GM23248 (cell line): Measurements from ENCODE around the gene SUMF1. TPM values are rescaled to one million over a fixed set of nuclear protein-coding genes. Genes with fewer than 3 reads are reported as not detected.
A peak's percentile ranks its signal among the peaks of the same experiment; 100 is the strongest.

Source experiments
- DNase-seq: peaks from one replicate; pipeline ENCODE4 v3.0.0-alpha.2; 2015
- H2AFZ ChIP-seq: fragments of 200-600 bp; sonication (generic); 2 replicates; pipeline ENCODE4 v1.6.1; 2016; ENCODE audit warnings: antibody characterized with exemption
- H3F3A ChIP-seq: fragments of 200-600 bp; sonication (generic); 2 replicates; pipeline ENCODE4 v1.6.1; 2016; ENCODE audit warnings: mild to moderate bottlenecking, antibody characterized with exemption, mixed run types; ENCODE audit not compliant: insufficient read depth
- H3K27ac ChIP-seq: fragments of 200-600 bp; sonication (generic); 2 replicates; pipeline ENCODE4 v1.5.1; 2016; ENCODE audit warnings: mild to moderate bottlenecking
- H3K27me3 ChIP-seq: fragments of 200-600 bp; sonication (generic); replicated peaks from 2 replicates; pipeline ENCODE4 v1.6.1; 2016; ENCODE audit warnings: mild to moderate bottlenecking; ENCODE audit not compliant: insufficient read depth
- H3K36me3 ChIP-seq: fragments of 200-600 bp; sonication (generic); 2 replicates; pipeline ENCODE4 v1.6.1; 2016; ENCODE audit warnings: low read depth, mild to moderate bottlenecking
- H3K4me1 ChIP-seq: fragments of 200-600 bp; sonication (generic); 2 replicates; pipeline ENCODE4 v1.6.1; 2016; ENCODE audit warnings: mild to moderate bottlenecking; ENCODE audit not compliant: insufficient read depth
- H3K4me2 ChIP-seq: fragments of 200-600 bp; sonication (generic); one replicate; pipeline ENCODE4 v1.6.1; 2016; ENCODE audit warnings: mild to moderate bottlenecking; ENCODE audit not compliant: unreplicated experiment
- H3K4me3 ChIP-seq: fragments of 200-600 bp; sonication (generic); 2 replicates; pipeline ENCODE4 v1.5.1; 2016; ENCODE audit warnings: mild to moderate bottlenecking
- H3K79me2 ChIP-seq: fragments of 200-600 bp; sonication (generic); 2 replicates; pipeline ENCODE4 v1.6.1; 2016; ENCODE audit warnings: mild to moderate bottlenecking; ENCODE audit not compliant: insufficient read depth
- H3K9ac ChIP-seq: fragments of 200-600 bp; sonication (generic); 2 replicates; pipeline ENCODE4 v1.6.1; 2016; ENCODE audit warnings: mild to moderate bottlenecking
- H3K9me2 ChIP-seq: fragments of 200-600 bp; sonication (generic); 2 replicates; pipeline ENCODE4 v1.6.1; 2016; ENCODE audit warnings: mixed run types, mild to moderate bottlenecking, moderate library complexity; ENCODE audit not compliant: insufficient read depth
- H3K9me3 ChIP-seq: fragments of 200-600 bp; sonication (generic); one replicate; pipeline ENCODE4 v1.6.1; 2017; ENCODE audit warnings: low read depth
- H4K20me1 ChIP-seq: fragments of 200-600 bp; sonication (generic); 2 replicates; pipeline ENCODE4 v1.6.0; 2016; ENCODE audit not compliant: insufficient read depth
- EZH2 ChIP-seq: fragments of 200-600 bp; sonication (generic); IDR thresholded peaks from 2 replicates; pipeline ENCODE4 v1.6.1; 2018; ENCODE audit warnings: antibody characterized with exemption, mild to moderate bottlenecking; ENCODE audit not compliant: insufficient read depth, poor library complexity, severe bottlenecking
- EZH2phosphoT487 ChIP-seq: fragments of 200-600 bp; sonication (generic); IDR thresholded peaks from 2 replicates; pipeline ENCODE4 v1.6.1; 2018; ENCODE audit warnings: antibody characterized with exemption, moderate library complexity, mild to moderate bottlenecking, low read depth; ENCODE audit not compliant: insufficient read depth
- WGBS, 2 experiments: methylation state at CpG; one replicate each; pipeline ENCODE4 v1.1.6; 2015 to 2017; ENCODE audit warnings: low lambda C conversion rate in 2 of 2, low coverage in 1 of 2; ENCODE audit errors: missing lambda C conversion rate in 2 of 2; 5-methylcytosine and 5-hydroxymethylcytosine counted together
- in situ Hi-C: fragments of 300-500 bp; cut with MboI; formaldehyde crosslinking; loops from 2 replicates; pipeline ENCODE4 v1.15.0; 2020
- polyA plus RNA-seq: library from polyadenylated mRNA; unstranded; fragments of >200 nt; fragmentation: Nextera tagmentation; extraction: Ambion mirVana; gene quantifications from 2 replicates; pipeline ENCODE4 v1.2.1, GENCODE V29; 2016
- total RNA-seq: library from RNA; depleted of rRNA; stranded (reverse); fragments of >200 nt; shearing (Covaris generic); gene quantifications from 2 replicates; pipeline ENCODE4 v1.2.3, GENCODE V29; 2014

The SUMF1 gene
- total and polyA plus RNA-seq, 2 experiments from 2014 or later, result 55.3 to 88.1 TPM

- in situ Hi-C loops, result no loop called here
- DNase-seq, result no peak
- no peak for TF ChIP-seq EZH2phosphoT487
- TF ChIP-seq EZH2, result no peak
These were observed 8.7 kb upstream of the SUMF1 start for GRCh38 chr3:4475804-4476203.

GRCh38 chr3:4474683-4475490 is 7.8 kb upstream of the SUMF1 start:
- H3K27me3 ChIP-seq, result peaks cover 26% of the 10 kb centered on the region
- no peak overlapping the region for H3K4me2 ChIP-seq
- H3K79me2 ChIP-seq, result no peaks in the 10 kb centered on the region
- no peak overlapping the region for H3K4me3 ChIP-seq
- H4K20me1 ChIP-seq, result no peaks in the 10 kb centered on the region
- no peaks in the 10 kb centered on the region for H3K9me2 ChIP-seq
- DNase-seq, result peak; percentile 65
- H3K9ac ChIP-seq, result no peak overlapping the region
- TF ChIP-seq EZH2phosphoT487, result no peak
- TF ChIP-seq EZH2, result no peak
- H3K9me3 ChIP-seq, result no peaks in the 10 kb centered on the region
- 0 out of 2 replicates have a peak, but pooled peaks cover 7% of the 10 kb centered on the region for H3K4me1 ChIP-seq
- in situ Hi-C loops, result no loop called here
- WGBS, 2 experiments, result 25 to 29% methylated on average over 7 of the region's 7 CpGs
- H3K36me3 ChIP-seq, result no peaks in the 10 kb centered on the region
- 0 out of 2 replicates have a peak overlapping the region, but pooled peaks have one; percentile 17 for H2AFZ ChIP-seq
- H3F3A ChIP-seq, result no peaks in the 10 kb centered on the region
- no peak overlapping the region for H3K27ac ChIP-seq

More at GRCh38 chr3:4475804-4476203, 8.7 kb upstream of the SUMF1 start:
- H3K27ac ChIP-seq, result no peak overlapping the region
- no peaks in the 10 kb centered on the region for H3K9me2 ChIP-seq
- H3K9ac ChIP-seq, result no peak overlapping the region
- no peak overlapping the region for H2AFZ ChIP-seq
- no peak overlapping the region for H3K4me3 ChIP-seq
- no peaks in the 10 kb centered on the region for H3F3A ChIP-seq
- H3K9me3 ChIP-seq, result no peaks in the 10 kb centered on the region
- H3K79me2 ChIP-seq, result no peaks in the 10 kb centered on the region
- H3K27me3 ChIP-seq, result peaks cover 26% of the 10 kb centered on the region
- 0 out of 2 replicates have a peak, but pooled peaks cover 7% of the 10 kb centered on the region for H3K4me1 ChIP-seq
- H4K20me1 ChIP-seq, result no peaks in the 10 kb centered on the region
- no peaks in the 10 kb centered on the region for H3K36me3 ChIP-seq
- H3K4me2 ChIP-seq, result no peak overlapping the region

GRCh38 chr3:4472766-4473165 is 5.7 kb upstream of the SUMF1 start:
- H3K36me3 ChIP-seq, result no peaks in the 10 kb centered on the region
- H3K27ac ChIP-seq, result no peak overlapping the region
- H2AFZ ChIP-seq, result no peak overlapping the region
- peaks cover 23% of the 10 kb centered on the region for H3K27me3 ChIP-seq
- H3K9me3 ChIP-seq, result no peaks in the 10 kb centered on the region
- no peak for TF ChIP-seq EZH2
- TF ChIP-seq EZH2phosphoT487, result no peak
- no peak overlapping the region for H3K9ac ChIP-seq
- H3K4me1 ChIP-seq, result 0 out of 2 replicates have a peak, but pooled peaks cover 7% of the 10 kb centered on the region
- no peaks in the 10 kb centered on the region for H3K9me2 ChIP-seq
- no peaks in the 10 kb centered on the region for H3K79me2 ChIP-seq
- 42 to 52% methylated on average over 2 of the region's 2 CpGs for WGBS, 2 experiments
- DNase-seq, result no peak
- no peaks in the 10 kb centered on the region for H3F3A ChIP-seq
- in situ Hi-C loops, result no loop called here
- H3K4me3 ChIP-seq, result no peak overlapping the region
- no peaks in the 10 kb centered on the region for H4K20me1 ChIP-seq
- H3K4me2 ChIP-seq, result no peak overlapping the region

GRCh38 chr3:4472312-4472711 is 5.2 kb upstream of the SUMF1 start:
- H3K9me3 ChIP-seq, result no peaks in the 10 kb centered on the region
- H3K9me2 ChIP-seq, result no peaks in the 10 kb centered on the region
- 74 to 83% methylated on average over 2 of the region's 2 CpGs for WGBS, 2 experiments
- H2AFZ ChIP-seq, result no peak overlapping the region
- no peak overlapping the region for H3K9ac ChIP-seq
- no peak for DNase-seq
- no peaks in the 10 kb centered on the region for H3K79me2 ChIP-seq
- TF ChIP-seq EZH2 (no peak), EZH2phosphoT487 (no peak)
- no peaks in the 10 kb centered on the region for H3K36me3 ChIP-seq
- H3K4me3 ChIP-seq, result no peak overlapping the region
- in situ Hi-C loops, result no loop called here
- no peaks in the 10 kb centered on the region for H3F3A ChIP-seq
- H3K4me1 ChIP-seq, result 0 out of 2 replicates have a peak, but pooled peaks cover 7% of the 10 kb centered on the region
- H3K27me3 ChIP-seq, result peaks cover 20% of the 10 kb centered on the region
- H4K20me1 ChIP-seq, result no peaks in the 10 kb centered on the region
- H3K27ac ChIP-seq, result no peak overlapping the region
- H3K4me2 ChIP-seq, result no peak overlapping the region
